ENCODE measurements around the gene RAD17.
"Not testable (repeated sequence)": the region's sequence is repeated elsewhere in the genome, so short reads cannot be mapped to it uniquely, and the experiment has no call there.

The RAD17 gene, protein sequence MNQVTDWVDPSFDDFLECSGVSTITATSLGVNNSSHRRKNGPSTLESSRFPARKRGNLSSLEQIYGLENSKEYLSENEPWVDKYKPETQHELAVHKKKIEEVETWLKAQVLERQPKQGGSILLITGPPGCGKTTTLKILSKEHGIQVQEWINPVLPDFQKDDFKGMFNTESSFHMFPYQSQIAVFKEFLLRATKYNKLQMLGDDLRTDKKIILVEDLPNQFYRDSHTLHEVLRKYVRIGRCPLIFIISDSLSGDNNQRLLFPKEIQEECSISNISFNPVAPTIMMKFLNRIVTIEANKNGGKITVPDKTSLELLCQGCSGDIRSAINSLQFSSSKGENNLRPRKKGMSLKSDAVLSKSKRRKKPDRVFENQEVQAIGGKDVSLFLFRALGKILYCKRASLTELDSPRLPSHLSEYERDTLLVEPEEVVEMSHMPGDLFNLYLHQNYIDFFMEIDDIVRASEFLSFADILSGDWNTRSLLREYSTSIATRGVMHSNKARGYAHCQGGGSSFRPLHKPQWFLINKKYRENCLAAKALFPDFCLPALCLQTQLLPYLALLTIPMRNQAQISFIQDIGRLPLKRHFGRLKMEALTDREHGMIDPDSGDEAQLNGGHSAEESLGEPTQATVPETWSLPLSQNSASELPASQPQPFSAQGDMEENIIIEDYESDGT

GRCh38 chr5:69369340-69370121, at the start of gene RAD17, which contains the start of the genes AK6 and TAF9:
TSS of gene RAD17 (plus strand) at chr5:69369818. CDS start at chr5:69372209, 2,391 bp downstream.
TSS of gene AK6 (minus strand) at chr5:69369520. CDS start at chr5:69369490, 30 bp downstream.
TSS of gene TAF9 (minus strand) at chr5:69369520. CDS start at chr5:69365737, 3,783 bp downstream.
- in situ Hi-C loops (cut with HindIII; ENCODE audit: low sequenced_read_pairs) = no loop called here

DNA sequence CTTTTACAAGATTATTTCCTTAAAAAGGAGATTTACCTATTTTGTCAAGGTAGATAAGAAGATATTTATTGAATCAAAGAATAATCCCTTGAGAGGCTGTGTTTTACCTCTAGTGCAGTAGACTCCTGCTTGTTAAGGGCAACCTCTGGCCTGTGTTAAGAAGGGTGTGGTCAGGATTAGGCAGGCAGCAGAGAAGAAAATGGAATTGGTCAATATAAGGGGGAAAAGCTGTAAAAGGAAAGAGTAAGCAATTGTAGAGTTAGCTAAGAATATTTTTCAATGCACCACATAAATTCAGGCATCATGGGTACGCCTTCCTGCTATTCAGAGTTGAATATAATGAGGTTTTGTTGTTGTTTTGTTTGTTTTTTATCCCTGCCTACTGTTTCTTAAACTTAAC, 43.3 kb upstream of the RAD17 start:
- in situ Hi-C loops (cut with HindIII; ENCODE audit: low sequenced_read_pairs) = no loop called here

- in situ Hi-C loops (cut with HindIII; ENCODE audit: low sequenced_read_pairs) = no loop called here
Observed at GRCh38 chr5:69329905-69330489, 39.6 kb upstream of the RAD17 start.

- in situ Hi-C loops (cut with HindIII; ENCODE audit: low sequenced_read_pairs) = no loop called here
Observed at GRCh38 chr5:69331528-69332445, 37.8 kb upstream of the RAD17 start.

DNA sequence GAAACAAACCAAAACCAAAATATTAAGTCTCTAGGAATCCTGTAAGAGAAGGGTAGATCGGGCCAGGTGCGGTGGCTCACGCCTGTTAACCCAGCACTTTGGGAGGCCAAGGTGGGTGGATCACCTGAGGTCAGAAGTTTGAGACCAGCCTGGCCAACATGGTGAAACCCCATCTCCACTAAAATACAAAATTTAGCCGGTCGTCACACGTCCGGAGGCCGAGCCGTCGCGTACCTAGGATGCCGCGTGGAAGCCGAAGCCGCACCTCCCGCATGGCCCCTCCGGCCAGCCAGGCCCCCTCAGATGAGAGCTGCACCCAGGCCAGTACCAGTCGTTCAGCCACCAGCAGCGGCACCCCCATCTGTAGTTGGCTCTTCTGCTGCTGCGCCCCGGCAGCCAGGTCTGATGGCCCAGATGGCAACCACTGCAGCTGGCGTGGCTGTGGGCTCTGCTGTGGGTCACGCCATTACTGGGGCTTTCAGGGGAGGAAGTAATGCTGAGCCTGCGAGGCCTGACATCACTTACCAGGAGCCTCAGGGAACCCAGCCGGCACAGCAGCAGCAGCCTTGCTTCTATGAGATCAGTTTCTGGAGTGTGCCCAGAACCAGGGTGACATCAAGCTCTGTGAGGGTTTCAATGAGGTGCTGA, 35.8 kb upstream of the RAD17 start:
- in situ Hi-C loops (cut with HindIII; ENCODE audit: low sequenced_read_pairs) = not testable (repeated sequence)

DNA sequence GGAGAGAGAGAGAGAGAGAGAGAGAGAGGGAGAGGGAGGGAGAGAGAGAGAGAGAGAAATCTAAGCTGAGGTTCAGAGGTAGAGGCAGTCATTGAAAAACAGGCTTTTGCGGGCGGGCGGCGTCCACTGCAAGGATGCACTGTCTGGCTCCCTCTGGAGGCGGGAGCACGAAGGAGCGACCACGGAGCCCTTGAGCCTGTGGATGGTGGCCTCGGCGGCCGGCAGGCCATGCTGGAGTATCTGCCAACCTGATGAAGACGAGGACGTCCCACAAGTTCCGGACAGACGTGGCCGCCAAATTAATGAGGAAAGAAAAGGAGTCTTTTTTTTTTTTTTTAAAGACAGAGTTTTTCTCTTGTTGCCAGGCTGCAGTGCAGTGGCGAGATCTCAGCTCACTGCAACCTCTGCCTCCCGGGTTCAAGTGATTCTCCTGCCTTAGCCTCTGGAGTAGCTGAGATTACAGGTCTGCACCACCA, 34.8 kb upstream of the RAD17 start:
- in situ Hi-C loops (cut with HindIII; ENCODE audit: low sequenced_read_pairs) = no loop called here

- in situ Hi-C loops (cut with HindIII; ENCODE audit: low sequenced_read_pairs) = no loop called here
Observed at GRCh38 chr5:69335341-69335935, 34.2 kb upstream of the RAD17 start.

DNA sequence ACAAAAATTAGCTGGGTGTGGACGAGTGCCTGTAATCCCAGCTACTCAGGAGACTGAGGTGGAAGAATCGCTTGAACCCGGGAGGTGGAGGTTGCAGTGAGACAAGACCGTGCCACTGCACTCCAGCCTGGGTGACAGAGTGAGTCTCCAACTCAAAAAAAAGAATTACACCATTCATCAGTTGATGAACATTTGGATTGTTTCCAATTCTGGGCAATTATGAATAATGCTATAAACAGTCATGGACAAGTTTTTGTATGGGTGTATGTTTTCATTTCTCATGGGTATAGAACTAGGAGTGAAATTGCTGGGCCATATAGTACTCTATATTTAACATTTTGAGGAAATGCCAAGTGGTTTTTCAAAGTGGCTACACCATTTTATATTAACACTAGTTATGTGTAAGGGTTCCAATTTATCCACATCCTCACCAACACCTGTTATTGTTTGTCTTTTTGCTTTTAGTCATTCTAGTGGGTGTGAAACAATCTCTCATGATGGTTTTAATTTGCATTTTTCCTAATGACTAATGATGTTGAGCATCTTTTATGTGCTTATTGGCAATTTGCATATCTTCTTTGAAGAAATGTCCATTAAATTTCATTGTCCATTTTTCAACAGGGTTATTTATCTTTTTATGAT, 28.0 kb upstream of the RAD17 start:
- in situ Hi-C loops (cut with HindIII; ENCODE audit: low sequenced_read_pairs) = no loop called here

DNA sequence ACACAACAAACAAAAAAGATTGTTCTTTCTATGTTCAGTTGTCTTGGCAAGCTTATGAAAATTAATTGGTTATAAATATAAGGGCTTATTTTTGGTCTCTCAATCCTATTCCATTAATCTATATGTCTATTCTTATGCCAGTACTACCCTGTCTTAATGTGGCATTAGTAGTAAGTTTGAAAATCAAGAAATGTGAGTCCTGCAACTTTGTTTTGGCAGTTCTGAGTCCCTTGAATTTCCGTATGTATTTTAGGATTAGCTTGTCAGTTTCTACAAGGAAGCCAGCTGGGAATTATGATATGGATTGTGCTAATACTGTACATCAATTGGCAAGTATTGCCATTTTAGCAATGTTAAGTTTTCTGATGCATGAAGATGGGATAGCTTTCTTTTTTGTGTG, 26.5 kb upstream of the RAD17 start:
- in situ Hi-C loops (cut with HindIII; ENCODE audit: low sequenced_read_pairs) = no loop called here

GRCh38 chr5:69350664-69351063, 19.0 kb upstream of the RAD17 start:
- in situ Hi-C loops (cut with HindIII; ENCODE audit: low sequenced_read_pairs) = loop anchor here (5.0 to 10.0 kb wide), 2 partner anchors 58 to 216 kb away; no protein-coding TSS in a partner anchor

- in situ Hi-C loops (cut with HindIII; ENCODE audit: low sequenced_read_pairs) = loop anchor here (10.0 kb wide), 1 partner anchor 225 kb away; no protein-coding TSS in a partner anchor
Observed at GRCh38 chr5:69359699-69360098, 9.9 kb upstream of the RAD17 start.

- in situ Hi-C loops (cut with HindIII; ENCODE audit: low sequenced_read_pairs) = no loop called here
Observed at GRCh38 chr5:69360442-69360841, 9.2 kb upstream of the RAD17 start.

DNA sequence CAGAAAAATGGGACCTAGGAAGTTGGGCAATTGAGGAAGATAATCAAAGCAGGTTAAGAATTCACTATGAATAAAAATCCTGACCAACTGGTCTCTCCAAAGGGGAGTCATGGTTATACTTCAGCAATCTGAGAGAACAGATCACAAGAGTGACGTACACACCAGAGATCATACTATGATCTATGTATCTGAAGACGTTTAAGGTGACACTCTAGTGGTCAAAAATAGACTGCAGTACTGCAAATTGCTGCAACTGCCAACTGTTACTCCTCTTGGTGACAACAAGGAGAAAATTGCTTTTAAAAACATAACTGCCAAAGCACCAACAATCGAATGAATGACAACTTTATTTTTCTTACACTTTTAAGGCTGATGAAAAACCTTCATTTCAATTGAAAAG, 5.2 kb upstream of the RAD17 start:
- in situ Hi-C loops (cut with HindIII; ENCODE audit: low sequenced_read_pairs) = no loop called here

GRCh38 chr5:69364850-69365249, 4.8 kb upstream of the RAD17 start:
- in situ Hi-C loops (cut with HindIII; ENCODE audit: low sequenced_read_pairs) = no loop called here

DNA sequence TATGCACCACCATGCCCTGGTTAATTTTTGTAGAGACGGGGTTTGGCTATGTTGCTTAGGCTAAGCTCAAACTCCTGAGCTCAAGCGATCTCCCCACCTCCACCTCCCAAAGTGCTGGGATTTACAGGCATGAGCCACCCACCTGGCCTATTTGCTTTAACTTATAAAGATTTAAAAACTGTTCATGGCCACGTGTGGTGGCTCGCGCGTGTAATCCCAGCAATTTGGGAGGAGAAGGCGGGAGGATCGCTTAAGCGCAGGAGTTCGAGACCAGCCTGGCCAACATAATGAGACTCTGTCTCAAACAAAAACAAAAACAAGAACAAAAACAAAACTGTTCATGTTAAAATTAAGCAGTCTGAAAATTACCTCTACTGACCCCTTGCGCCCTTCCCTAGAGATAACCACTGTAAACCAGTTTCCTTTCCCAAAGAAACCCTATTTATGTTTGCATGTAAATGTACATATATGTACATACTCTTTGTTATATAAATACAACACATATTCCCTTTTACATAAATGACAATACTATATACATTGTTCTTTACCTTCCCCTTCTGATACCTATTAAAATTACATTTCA, 1.8 kb upstream of the RAD17 start:
- in situ Hi-C loops (cut with HindIII; ENCODE audit: low sequenced_read_pairs) = no loop called here

GRCh38 chr5:69368458-69369339, 919 bp upstream of the RAD17 start:
- in situ Hi-C loops (cut with HindIII; ENCODE audit: low sequenced_read_pairs) = no loop called here

DNA sequence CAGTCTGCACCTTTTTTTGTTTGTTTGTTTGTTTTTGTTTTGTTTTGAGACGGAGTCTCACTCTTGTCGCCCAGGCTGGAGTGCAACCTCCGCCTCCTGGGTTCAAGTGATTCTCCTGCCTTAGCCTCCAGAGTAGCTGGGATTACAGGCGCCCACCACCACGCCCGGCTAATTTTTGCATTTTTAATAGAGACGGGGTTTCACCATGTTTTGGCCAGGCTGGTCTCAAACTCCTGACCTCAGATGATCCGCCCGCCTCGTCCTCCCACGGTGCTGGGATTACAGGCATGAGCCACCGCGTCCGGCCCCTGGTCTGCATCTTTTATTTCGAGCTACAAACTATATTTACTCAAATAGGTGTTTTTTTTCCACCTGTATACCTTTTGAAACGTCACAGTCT, 717 bp downstream of the RAD17 start:
- in situ Hi-C loops (cut with HindIII; ENCODE audit: low sequenced_read_pairs) = not testable (repeated sequence)

Data from endothelial cell of hepatic sinusoid (primary cell).